ENCODE results near the gene PRKCA.

PRKCA gene

GRCh38 chr17:66667090-66667489 is 364.7 kb downstream of the PRKCA start:
- Histone ChIP-seq H4K12ac (ENCODE audit: low read depth, low read length) (no peak overlapping the region), H3K23ac (ENCODE audit: low read length) (no peak overlapping the region), H2BK120ac (ENCODE audit: insufficient read depth, low read length, poor library complexity) (no peak overlapping the region), H2AFZ (ENCODE audit: insufficient read depth, low read length, poor library complexity) (no peak overlapping the region), H3K27me3 (ENCODE audit: insufficient read depth, low read length) (no peaks in the 10 kb centered on the region), H3K9me3 (ENCODE audit: insufficient read depth, low read depth, low read length) (no peaks in the 10 kb centered on the region), H4K8ac (ENCODE audit: low read depth, low read length) (no peak overlapping the region), H3K4ac (ENCODE audit: low read depth, low read length) (no peak overlapping the region), H3K14ac (ENCODE audit: low read length) (no peak overlapping the region), H3K18ac (ENCODE audit: low read length) (no peak overlapping the region), H3K4me3 (ENCODE audit: low read depth, low read length) (no peak overlapping the region), H2BK12ac (ENCODE audit: low read length) (no peak overlapping the region), H3K4me1 (ENCODE audit: control insufficient read depth in 1 of 2, insufficient read depth in 2 of 2, low read length in 2 of 2) (no peaks in the 10 kb centered on the region), H3K36me3 (ENCODE audit: control insufficient read depth in 1 of 2, insufficient read depth in 2 of 2, low read length in 2 of 2) (no peaks in the 10 kb centered on the region), H2AK5ac (ENCODE audit: low read length) (no peak overlapping the region), H3K9ac (ENCODE audit: low read length) (no peak overlapping the region), H4K91ac (ENCODE audit: low read depth, low read length) (no peak overlapping the region), H3K79me1 (ENCODE audit: low read length) (no peaks in the 10 kb centered on the region), H2BK5ac (ENCODE audit: low read depth, low read length, poor library complexity) (no peak overlapping the region), H3K79me2 (ENCODE audit: control insufficient read depth, insufficient read depth, low read length, poor library complexity) (no peaks in the 10 kb centered on the region), H3K27ac (ENCODE audit: low read depth, low read length) (no peak overlapping the region), H3K4me2 (ENCODE audit: low read length) (no peak overlapping the region)
- no CpG with 5 or more reads among the region's 5 CpGs for WGBS (ENCODE audit: extremely low coverage, insufficient coverage, insufficient read length)
- DNase-seq, result no peak

DNA sequence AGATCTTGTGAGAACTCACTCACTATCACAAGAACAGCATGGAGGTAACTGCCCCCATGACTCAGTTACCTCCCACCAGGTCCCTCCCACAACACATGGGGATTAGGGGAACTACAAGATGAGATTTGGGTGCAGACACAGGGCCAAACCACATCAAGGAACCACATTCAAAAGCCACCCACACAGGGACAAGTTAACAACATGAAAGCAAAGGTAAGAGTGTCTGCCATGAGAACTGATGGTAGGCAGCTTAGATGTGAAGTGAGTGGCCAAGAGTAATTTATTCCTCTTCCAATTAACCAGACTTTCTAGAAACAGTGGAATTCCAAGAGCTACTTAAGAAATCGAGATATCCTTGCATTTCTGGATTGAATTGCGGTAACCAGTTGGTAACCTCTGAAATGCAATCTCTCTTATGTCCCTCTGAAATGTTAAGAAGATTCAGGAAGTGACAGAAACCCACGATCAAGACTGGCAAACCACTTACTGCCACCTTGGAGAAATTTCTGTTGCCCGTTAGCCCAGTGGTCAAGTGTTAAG is 365.1 kb downstream of the PRKCA start:
- no peak overlapping the region for H2AFZ ChIP-seq (ENCODE audit: insufficient read depth, low read length, poor library complexity)
- no peak overlapping the region for H2BK120ac ChIP-seq (ENCODE audit: insufficient read depth, low read length, poor library complexity)
- no CpG with 5 or more reads among the region's 4 CpGs for WGBS (ENCODE audit: extremely low coverage, insufficient coverage, insufficient read length)
- H3K79me1 ChIP-seq (ENCODE audit: low read length), result no peaks in the 10 kb centered on the region
- no peak overlapping the region for H3K4ac ChIP-seq (ENCODE audit: low read depth, low read length)
- H3K9ac ChIP-seq (ENCODE audit: low read length), result no peak overlapping the region
- H3K79me2 ChIP-seq (ENCODE audit: control insufficient read depth, insufficient read depth, low read length, poor library complexity), result no peaks in the 10 kb centered on the region
- no peak overlapping the region for H2BK12ac ChIP-seq (ENCODE audit: low read length)
- H3K14ac ChIP-seq (ENCODE audit: low read length), result no peak overlapping the region
- H3K4me1 ChIP-seq (ENCODE audit: control insufficient read depth in 1 of 2, insufficient read depth in 2 of 2, low read length in 2 of 2), result no peaks in the 10 kb centered on the region
- no peak overlapping the region for H3K27ac ChIP-seq (ENCODE audit: low read depth, low read length)
- no peak overlapping the region for H4K91ac ChIP-seq (ENCODE audit: low read depth, low read length)
- no peak overlapping the region for H2BK5ac ChIP-seq (ENCODE audit: low read depth, low read length, poor library complexity)
- no peak overlapping the region for H2AK5ac ChIP-seq (ENCODE audit: low read length)
- no peak for DNase-seq
- no peak overlapping the region for H3K18ac ChIP-seq (ENCODE audit: low read length)
- H4K8ac ChIP-seq (ENCODE audit: low read depth, low read length), result no peak overlapping the region
- H3K4me2 ChIP-seq (ENCODE audit: low read length), result no peak overlapping the region
- no peak overlapping the region for H3K4me3 ChIP-seq (ENCODE audit: low read depth, low read length)
- H3K9me3 ChIP-seq (ENCODE audit: insufficient read depth, low read depth, low read length), result no peaks in the 10 kb centered on the region
- H3K36me3 ChIP-seq (ENCODE audit: control insufficient read depth in 1 of 2, insufficient read depth in 2 of 2, low read length in 2 of 2), result no peaks in the 10 kb centered on the region
- no peak overlapping the region for H3K23ac ChIP-seq (ENCODE audit: low read length)
- H4K12ac ChIP-seq (ENCODE audit: low read depth, low read length), result no peak overlapping the region
- no peaks in the 10 kb centered on the region for H3K27me3 ChIP-seq (ENCODE audit: insufficient read depth, low read length)

DNA sequence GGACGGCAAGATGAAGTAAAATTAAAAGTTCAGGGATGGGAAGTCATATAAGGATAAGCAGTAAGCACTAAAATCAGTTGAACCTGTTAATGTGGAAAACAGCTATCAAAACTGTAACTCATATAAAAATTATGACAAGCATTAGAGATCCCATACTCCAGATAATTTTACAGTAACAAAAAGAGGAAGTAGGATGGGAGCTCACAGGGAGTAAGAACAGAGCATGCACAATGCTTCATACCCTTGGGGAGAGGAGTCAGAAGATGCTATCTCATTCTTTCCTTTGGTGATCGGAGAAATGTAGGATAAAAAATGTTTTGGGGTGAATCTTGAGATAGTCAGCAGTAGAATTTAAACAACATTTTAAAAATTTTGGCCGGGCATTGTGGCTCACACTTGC is 367.8 kb downstream of the PRKCA start:
- no CpG with 5 or more reads among the region's 3 CpGs for WGBS (ENCODE audit: extremely low coverage, insufficient coverage, insufficient read length)

DNA sequence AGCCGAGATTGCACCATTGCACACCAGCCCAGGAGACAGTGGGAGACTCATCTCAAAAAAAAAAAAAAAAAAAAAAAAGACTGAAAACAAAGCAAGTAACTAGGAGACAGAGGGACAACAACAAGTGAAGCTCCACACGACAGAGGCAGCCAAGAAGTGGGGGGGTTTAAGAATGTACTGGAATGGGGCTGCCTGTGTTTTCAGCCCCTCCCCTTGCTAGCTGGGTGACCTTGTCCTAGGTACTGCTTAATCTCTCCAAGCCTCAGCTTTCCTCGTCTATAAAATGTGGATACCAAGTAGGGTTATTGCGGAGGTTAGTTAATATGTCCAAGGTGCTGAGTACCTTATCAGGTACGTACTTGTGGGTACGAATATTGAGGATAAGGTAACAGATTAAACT is 368.7 kb downstream of the PRKCA start:
- no peak overlapping the region for H3K4me3 ChIP-seq (ENCODE audit: low read depth, low read length)
- no peaks in the 10 kb centered on the region for H3K36me3 ChIP-seq (ENCODE audit: control insufficient read depth in 1 of 2, insufficient read depth in 2 of 2, low read length in 2 of 2)
- no peak overlapping the region for H2BK12ac ChIP-seq (ENCODE audit: low read length)
- no peaks in the 10 kb centered on the region for H3K27me3 ChIP-seq (ENCODE audit: insufficient read depth, low read length)
- H4K12ac ChIP-seq (ENCODE audit: low read depth, low read length), result no peak overlapping the region
- H3K9me3 ChIP-seq (ENCODE audit: insufficient read depth, low read depth, low read length), result no peaks in the 10 kb centered on the region
- H2BK120ac ChIP-seq (ENCODE audit: insufficient read depth, low read length, poor library complexity), result no peak overlapping the region
- no peak overlapping the region for H4K91ac ChIP-seq (ENCODE audit: low read depth, low read length)
- H3K9ac ChIP-seq (ENCODE audit: low read length), result no peak overlapping the region
- H3K79me1 ChIP-seq (ENCODE audit: low read length), result no peaks in the 10 kb centered on the region
- H3K4me1 ChIP-seq (ENCODE audit: control insufficient read depth in 1 of 2, insufficient read depth in 2 of 2, low read length in 2 of 2), result peaks cover 3% of the 10 kb centered on the region in 2 experiments
- H3K27ac ChIP-seq (ENCODE audit: low read depth, low read length), result no peak overlapping the region
- no peak overlapping the region for H3K4me2 ChIP-seq (ENCODE audit: low read length)
- no peak overlapping the region for H3K4ac ChIP-seq (ENCODE audit: low read depth, low read length)
- no peak overlapping the region for H2BK5ac ChIP-seq (ENCODE audit: low read depth, low read length, poor library complexity)
- H3K14ac ChIP-seq (ENCODE audit: low read length), result no peak overlapping the region
- no peak for DNase-seq
- no peak overlapping the region for H3K18ac ChIP-seq (ENCODE audit: low read length)
- no peaks in the 10 kb centered on the region for H3K79me2 ChIP-seq (ENCODE audit: control insufficient read depth, insufficient read depth, low read length, poor library complexity)
- H3K23ac ChIP-seq (ENCODE audit: low read length), result no peak overlapping the region
- WGBS (ENCODE audit: extremely low coverage, insufficient coverage, insufficient read length), result no CpG with 5 or more reads among the region's 6 CpGs
- no peak overlapping the region for H2AFZ ChIP-seq (ENCODE audit: insufficient read depth, low read length, poor library complexity)
- H2AK5ac ChIP-seq (ENCODE audit: low read length), result no peak overlapping the region
- H4K8ac ChIP-seq (ENCODE audit: low read depth, low read length), result no peak overlapping the region

More for the DNA sequence above, 367.8 kb downstream of the PRKCA start:
- H3K36me3 ChIP-seq (ENCODE audit: control insufficient read depth in 1 of 2, insufficient read depth in 2 of 2, low read length in 2 of 2), result no peaks in the 10 kb centered on the region
- no peak overlapping the region for H2BK12ac ChIP-seq (ENCODE audit: low read length)
- no peaks in the 10 kb centered on the region for H3K27me3 ChIP-seq (ENCODE audit: insufficient read depth, low read length)
- no peak overlapping the region for H3K9ac ChIP-seq (ENCODE audit: low read length)
- no peaks in the 10 kb centered on the region for H3K9me3 ChIP-seq (ENCODE audit: insufficient read depth, low read depth, low read length)
- no peak for DNase-seq
- no peak overlapping the region for H2BK120ac ChIP-seq (ENCODE audit: insufficient read depth, low read length, poor library complexity)
- H3K14ac ChIP-seq (ENCODE audit: low read length), result no peak overlapping the region
- H3K4ac ChIP-seq (ENCODE audit: low read depth, low read length), result no peak overlapping the region
- no peaks in the 10 kb centered on the region for H3K79me1 ChIP-seq (ENCODE audit: low read length)
- no peak overlapping the region for H3K4me3 ChIP-seq (ENCODE audit: low read depth, low read length)
- H4K8ac ChIP-seq (ENCODE audit: low read depth, low read length), result no peak overlapping the region
- no peak overlapping the region for H3K4me2 ChIP-seq (ENCODE audit: low read length)
- H2AK5ac ChIP-seq (ENCODE audit: low read length), result no peak overlapping the region
- no peak overlapping the region for H3K18ac ChIP-seq (ENCODE audit: low read length)
- no peak overlapping the region for H4K91ac ChIP-seq (ENCODE audit: low read depth, low read length)
- H3K4me1 ChIP-seq (ENCODE audit: control insufficient read depth in 1 of 2, insufficient read depth in 2 of 2, low read length in 2 of 2), result peaks cover 3% of the 10 kb centered on the region in 2 experiments
- H2BK5ac ChIP-seq (ENCODE audit: low read depth, low read length, poor library complexity), result no peak overlapping the region
- no peak overlapping the region for H3K23ac ChIP-seq (ENCODE audit: low read length)
- no peaks in the 10 kb centered on the region for H3K79me2 ChIP-seq (ENCODE audit: control insufficient read depth, insufficient read depth, low read length, poor library complexity)
- H3K27ac ChIP-seq (ENCODE audit: low read depth, low read length), result no peak overlapping the region
- no peak overlapping the region for H2AFZ ChIP-seq (ENCODE audit: insufficient read depth, low read length, poor library complexity)
- H4K12ac ChIP-seq (ENCODE audit: low read depth, low read length), result no peak overlapping the region

All from trophoblast cell (in vitro differentiated cells and primary cell).